HepG2 (cell line): ENCODE measurements around the gene ZNF548. TPM values are rescaled to one million over a fixed set of nuclear protein-coding genes. Genes with fewer than 3 reads are reported as not detected.

Source experiments
- ATAC-seq: fragments of 200-7000 bp; cut with Tn5 transposase; 3 replicates; pipeline ENCODE4 v1.9.1; 2020; ENCODE audit warnings: mild to moderate bottlenecking, moderate library complexity
- BruUV-seq: library from RNA; stranded (reverse); fragments of 400-500 nt; replicated peaks from 2 replicates; lab custom pipeline; 2021; lab: Mats Ljungman, UMichigan
- CTCF ChIA-PET: fragments of 300-600 bp; formaldehyde crosslinking; extraction: SDS; loops from one replicate; lab custom pipeline; 2021; ENCODE audit warnings: low total read pairs, inconsistent platforms, low intra/inter-chr PET ratio; lab: Yijun Ruan, JAX
- POLR2A ChIA-PET: fragments of 350-600 bp; sonication (Branson Sonifier 250); formaldehyde crosslinking; loops from one replicate; lab custom pipeline; 2020; ENCODE audit warnings: antibody characterized with exemption, inconsistent platforms; lab: Yijun Ruan, JAX
- DNase-seq: peaks from one replicate; pipeline ENCODE4 v3.0.0-alpha.2; 2015; ENCODE audit warnings: low spot score
- FAIRE-seq: peaks from 3 replicates; lab custom pipeline; 2011; peaks lifted over from hg19 to GRCh38; lab: Jason Lieb, UNC
- H2AFZ ChIP-seq: one replicate; pipeline ENCODE4 v1.6.1; 2011; ENCODE audit warnings: low read length, inconsistent platforms
- H3K27ac ChIP-seq: fragments of 300-600 bp; 3 replicates; pipeline ENCODE4 v1.8.0; 2011; ENCODE audit warnings: mixed run types, mild to moderate bottlenecking, mixed read lengths, low read length, inconsistent platforms; ENCODE audit not compliant: insufficient read depth; ENCODE audit errors: extremely low read length
- H3K27me3 ChIP-seq, 2 experiments: fragments of 200-600 bp in 1 of 2; 2 replicates in 1 of 2; 3 replicates in 1 of 2; pipeline versions ENCODE4 v1.6.0 to v1.8.0; 2011; ENCODE audit warnings: low read length in 2 of 2, mild to moderate bottlenecking in 2 of 2, moderate library complexity in 2 of 2, inconsistent platforms in 1 of 2; ENCODE audit not compliant: insufficient read depth in 2 of 2, control insufficient read depth in 1 of 2
- H3K36me3 ChIP-seq, 2 experiments: fragments of 200-600 bp in 1 of 2; replicated peaks in 1 of 2; 2 replicates in 1 of 2; 3 replicates in 1 of 2; pipeline versions ENCODE4 v1.5.1 to v1.8.0; 2011; ENCODE audit warnings: low read length in 2 of 2, inconsistent platforms in 1 of 2; ENCODE audit not compliant: insufficient read depth in 2 of 2, control insufficient read depth in 1 of 2
- H3K4me1 ChIP-seq: 2 replicates; pipeline ENCODE4 v1.5.1; 2012; ENCODE audit warnings: low read length, inconsistent platforms; ENCODE audit not compliant: insufficient read depth
- H3K4me2 ChIP-seq: 2 replicates; pipeline ENCODE4 v1.6.0; 2011; ENCODE audit warnings: low read depth, low read length, inconsistent platforms
- H3K4me3 ChIP-seq, 3 experiments: fragments of 200-600 bp in 1 of 3; sonication (generic), shearing (Covaris generic) in 1 of 3; replicated peaks in 1 of 3; 2 replicates each; pipeline ENCODE4 v1.5.1; 2011 to 2016; ENCODE audit warnings: low read length in 3 of 3, inconsistent platforms in 2 of 3, low read depth in 2 of 3, mild to moderate bottlenecking in 2 of 3, control low read depth in 1 of 3, mixed read lengths in 1 of 3; ENCODE audit not compliant: insufficient read depth in 1 of 3
- H3K79me2 ChIP-seq: one replicate; pipeline ENCODE4 v1.6.1; 2011; ENCODE audit warnings: low read length, inconsistent platforms; ENCODE audit not compliant: insufficient read depth
- H3K9ac ChIP-seq: 2 replicates; pipeline ENCODE4 v1.6.0; 2011; ENCODE audit warnings: mild to moderate bottlenecking, low read depth, low read length, inconsistent platforms; ENCODE audit not compliant: insufficient read depth
- H3K9me3 ChIP-seq: 2 replicates; pipeline ENCODE4 v1.5.1; 2012; ENCODE audit warnings: mild to moderate bottlenecking, low read length
- H4K20me1 ChIP-seq: 2 replicates; pipeline ENCODE4 v1.6.0; 2011; ENCODE audit warnings: inconsistent platforms, mild to moderate bottlenecking, low read length, moderate library complexity; ENCODE audit not compliant: insufficient read depth
- ATF1 ChIP-seq: IDR thresholded peaks from 2 replicates; pipeline ENCODE4 v1.6.1; 2016; ENCODE audit warnings: mild to moderate bottlenecking, control low read depth
- KAT8 ChIP-seq: IDR thresholded peaks from 2 replicates; pipeline ENCODE4 v1.6.1; 2016; ENCODE audit warnings: missing genetic modification reagents, missing compliant biosample characterization
- RARG ChIP-seq: sonication (generic); formaldehyde crosslinking; IDR thresholded peaks from 2 replicates; pipeline ENCODE4 v1.4.0; 2020; ENCODE audit warnings: low read depth, mild to moderate bottlenecking, missing genetic modification reagents
- REPIN1 ChIP-seq: sonication (generic); formaldehyde crosslinking; IDR thresholded peaks from 2 replicates; pipeline ENCODE4 v1.8.0; 2022; ENCODE audit warnings: missing genetic modification reagents, low read depth, mild to moderate bottlenecking, borderline replicate concordance
- YEATS4 ChIP-seq: sonication (generic); formaldehyde crosslinking; IDR thresholded peaks from 2 replicates; pipeline ENCODE4 v1.4.0; 2020; ENCODE audit warnings: missing genetic modification reagents, borderline replicate concordance
- ZBTB26 ChIP-seq: IDR thresholded peaks from 2 replicates; pipeline ENCODE4 v1.6.1; 2016; ENCODE audit warnings: missing compliant biosample characterization, missing genetic modification reagents, borderline replicate concordance
- ZNF225 ChIP-seq: sonication (generic); formaldehyde crosslinking; IDR thresholded peaks from 2 replicates; pipeline ENCODE4 v1.4.0; 2020; ENCODE audit warnings: mild to moderate bottlenecking, missing genetic modification reagents
- ZNF329 ChIP-seq: sonication (generic); formaldehyde crosslinking; IDR thresholded peaks from 2 replicates; pipeline ENCODE4 v1.9.0; 2021; ENCODE audit warnings: low read depth, mild to moderate bottlenecking, missing genetic modification reagents
- ZNF564 ChIP-seq: sonication (generic); formaldehyde crosslinking; IDR thresholded peaks from 2 replicates; pipeline ENCODE4 v1.8.1; 2023; ENCODE audit warnings: mild to moderate bottlenecking, missing genetic modification reagents
- ZNF792 ChIP-seq: IDR thresholded peaks from 2 replicates; pipeline ENCODE4 v1.6.1; 2016
- WGBS: methylation state at CpG from one replicate; pipeline ENCODE4 v1.1.6; 2017; ENCODE audit warnings: low lambda C conversion rate; 5-methylcytosine and 5-hydroxymethylcytosine counted together
- in situ Hi-C: cut with HindIII; loops from 2 replicates; pipeline ENCODE4 v1.10.0; 2017; ENCODE audit warnings: low pct_unique_long_range_greater_than_20kb; ENCODE audit not compliant: extremely low pct_ligation_motif_present
- intact Hi-C: fragments of 100-400 bp; cut with micrococcal nuclease; formaldehyde crosslinking; loops from one replicate; pipeline ENCODE4 v1.10.0; 2022; ENCODE audit not compliant: unreplicated experiment
- polyA plus RNA-seq, 8 experiments: library from polyadenylated mRNA; depleted of rRNA in 3 of 8; stranded (reverse) in 7 of 8; unstranded in 1 of 8; fragments of >200 nt; fragmentation: Illumina TruSeq in 4 of 8; extraction: Trizol in 4 of 8; gene quantifications; 2 replicates each; pipeline versions ENCODE4 v1.2.1 to v1.2.3, GENCODE V29; 2011 to 2016; ENCODE audit warnings: low read depth in 4 of 8, missing spikeins in 1 of 8, mixed read lengths in 1 of 8; ENCODE audit not compliant: insufficient read depth in 1 of 8
- total RNA-seq, 5 experiments: library from RNA; depleted of rRNA; stranded (reverse); fragments of >200 nt; fragmentation: Illumina TruSeq; extraction: Trizol; gene quantifications; 2 replicates each; pipeline ENCODE4 v1.2.3, GENCODE V29; 2016; ENCODE audit warnings: low read depth in 1 of 5
- TF ChIP-seq, protein P1 (sequence below): sonication (generic); formaldehyde crosslinking; IDR thresholded peaks from 2 replicates; pipeline ENCODE4 v1.8.0; 2023; ENCODE audit warnings: mild to moderate bottlenecking, missing genetic modification reagents
- TF ChIP-seq, protein P2 (sequence below): sonication (generic); formaldehyde crosslinking; IDR thresholded peaks from 2 replicates; pipeline ENCODE4 v1.4.0; 2020; ENCODE audit warnings: missing genetic modification reagents, borderline replicate concordance
- TF ChIP-seq, protein P3 (sequence below): IDR thresholded peaks from 2 replicates; pipeline ENCODE4 v1.6.1; 2018; ENCODE audit warnings: missing genetic modification reagents, mild to moderate bottlenecking, missing compliant biosample characterization

ZNF548 gene
- total and polyA plus RNA-seq, 2 of the 13 experiments (the other 11 are each of a cell fraction or from before 2014, with no cell fraction given): 19.6 to 24.9 TPM

GRCh38 chr19:57362997-57363687, 26.5 kb upstream of the ZNF548 start, which contains the start of the genes TRAPPC2B and ZNF547:
Gene TRAPPC2B, plus strand, starts transcription at chr19:57363551. Its CDS starts 1,283 bp downstream, at chr19:57364834.
Gene ZNF547, plus strand, starts transcription at chr19:57363551. Its CDS starts 5,005 bp downstream, at chr19:57368556.
- intact Hi-C loops: loop anchor here (1.0 to 5.0 kb wide), 5 partner anchors 26 to 252 kb away; partner anchors contain the start of genes ZNF134, ZNF460, ZNF543 and ZNF548
- POLR2A ChIA-PET: interaction anchor here (0.8 to 1.8 kb wide), 5 partner anchors 12 to 87 kb away, joined by 3 to 21 read pairs (median 4); partner anchors contain the start of genes ZNF304, ZNF548 and ZNF749
- CTCF ChIA-PET: no interaction called here
- TF ChIP-seq KAT8 (CRISPR knock-in tag) (peak; percentile 98), ATF1 (CRISPR knock-in tag) (peak; percentile 98), ZBTB26 (CRISPR knock-in tag) (peak; percentile 96), REPIN1 (CRISPR knock-in tag) (no peak; the same call in 1 of the 2 replicates), ZNF329 (CRISPR knock-in tag) (no peak), ZNF792 (CRISPR knock-in tag) (0 out of 2 replicates have a peak, but pooled peaks have one; percentile 44), ZNF564 (CRISPR knock-in tag) (0 out of 2 replicates have a peak, but pooled peaks have one; percentile 43), RARG (CRISPR knock-in tag) (no peak), ZNF225 (CRISPR knock-in tag) (no peak), YEATS4 (CRISPR knock-in tag) (peak; percentile 68; the same call in 1 of the 2 replicates)
- TF ChIP-seq, protein P1, sequence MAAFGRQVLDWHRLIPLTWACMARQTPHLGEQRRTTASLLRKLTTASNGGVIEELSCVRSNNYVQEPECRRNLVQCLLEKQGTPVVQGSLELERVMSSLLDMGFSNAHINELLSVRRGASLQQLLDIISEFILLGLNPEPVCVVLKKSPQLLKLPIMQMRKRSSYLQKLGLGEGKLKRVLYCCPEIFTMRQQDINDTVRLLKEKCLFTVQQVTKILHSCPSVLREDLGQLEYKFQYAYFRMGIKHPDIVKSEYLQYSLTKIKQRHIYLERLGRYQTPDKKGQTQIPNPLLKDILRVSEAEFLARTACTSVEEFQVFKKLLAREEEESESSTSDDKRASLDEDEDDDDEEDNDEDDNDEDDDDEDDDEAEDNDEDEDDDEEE (CRISPR knock-in tag): no peak
- TF ChIP-seq, protein P2, sequence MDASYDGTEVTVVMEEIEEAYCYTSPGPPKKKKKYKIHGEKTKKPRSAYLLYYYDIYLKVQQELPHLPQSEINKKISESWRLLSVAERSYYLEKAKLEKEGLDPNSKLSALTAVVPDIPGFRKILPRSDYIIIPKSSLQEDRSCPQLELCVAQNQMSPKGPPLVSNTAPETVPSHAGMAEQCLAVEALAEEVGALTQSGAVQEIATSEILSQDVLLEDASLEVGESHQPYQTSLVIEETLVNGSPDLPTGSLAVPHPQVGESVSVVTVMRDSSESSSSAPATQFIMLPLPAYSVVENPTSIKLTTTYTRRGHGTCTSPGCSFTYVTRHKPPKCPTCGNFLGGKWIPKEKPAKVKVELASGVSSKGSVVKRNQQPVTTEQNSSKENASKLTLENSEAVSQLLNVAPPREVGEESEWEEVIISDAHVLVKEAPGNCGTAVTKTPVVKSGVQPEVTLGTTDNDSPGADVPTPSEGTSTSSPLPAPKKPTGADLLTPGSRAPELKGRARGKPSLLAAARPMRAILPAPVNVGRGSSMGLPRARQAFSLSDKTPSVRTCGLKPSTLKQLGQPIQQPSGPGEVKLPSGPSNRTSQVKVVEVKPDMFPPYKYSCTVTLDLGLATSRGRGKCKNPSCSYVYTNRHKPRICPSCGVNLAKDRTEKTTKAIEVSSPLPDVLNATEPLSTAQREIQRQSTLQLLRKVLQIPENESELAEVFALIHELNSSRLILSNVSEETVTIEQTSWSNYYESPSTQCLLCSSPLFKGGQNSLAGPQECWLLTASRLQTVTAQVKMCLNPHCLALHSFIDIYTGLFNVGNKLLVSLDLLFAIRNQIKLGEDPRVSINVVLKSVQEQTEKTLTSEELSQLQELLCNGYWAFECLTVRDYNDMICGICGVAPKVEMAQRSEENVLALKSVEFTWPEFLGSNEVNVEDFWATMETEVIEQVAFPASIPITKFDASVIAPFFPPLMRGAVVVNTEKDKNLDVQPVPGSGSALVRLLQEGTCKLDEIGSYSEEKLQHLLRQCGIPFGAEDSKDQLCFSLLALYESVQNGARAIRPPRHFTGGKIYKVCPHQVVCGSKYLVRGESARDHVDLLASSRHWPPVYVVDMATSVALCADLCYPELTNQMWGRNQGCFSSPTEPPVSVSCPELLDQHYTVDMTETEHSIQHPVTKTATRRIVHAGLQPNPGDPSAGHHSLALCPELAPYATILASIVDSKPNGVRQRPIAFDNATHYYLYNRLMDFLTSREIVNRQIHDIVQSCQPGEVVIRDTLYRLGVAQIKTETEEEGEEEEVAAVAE (CRISPR knock-in tag): peak; percentile 95; the same call in 1 of the 2 replicates
- TF ChIP-seq, protein P3, sequence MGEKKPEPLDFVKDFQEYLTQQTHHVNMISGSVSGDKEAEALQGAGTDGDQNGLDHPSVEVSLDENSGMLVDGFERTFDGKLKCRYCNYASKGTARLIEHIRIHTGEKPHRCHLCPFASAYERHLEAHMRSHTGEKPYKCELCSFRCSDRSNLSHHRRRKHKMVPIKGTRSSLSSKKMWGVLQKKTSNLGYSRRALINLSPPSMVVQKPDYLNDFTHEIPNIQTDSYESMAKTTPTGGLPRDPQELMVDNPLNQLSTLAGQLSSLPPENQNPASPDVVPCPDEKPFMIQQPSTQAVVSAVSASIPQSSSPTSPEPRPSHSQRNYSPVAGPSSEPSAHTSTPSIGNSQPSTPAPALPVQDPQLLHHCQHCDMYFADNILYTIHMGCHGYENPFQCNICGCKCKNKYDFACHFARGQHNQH: peak; percentile 46; the same call in 1 of the 2 replicates

More at GRCh38 chr19:57362997-57363687, 26.5 kb upstream of the ZNF548 start, which contains the start of the genes TRAPPC2B and ZNF547:
- in situ Hi-C loops: no loop called here
- Histone ChIP-seq H3K4me2 (peak within 1 kb of the TSS; percentile 80), H4K20me1 (no peaks in the 10 kb centered on the region; the same call in 1 of the 2 replicates), H3K36me3 (peaks cover 0 to 9% of the 10 kb centered on the region in 2 experiments; a peak in 2 of 5 replicates), H3K4me3 (peak within 1 kb of the TSS; percentile 75 to 85 (median 77)), H2AFZ (peak within 1 kb of the TSS; percentile 92), H3K27me3 (no peaks in the 10 kb centered on the region), H3K79me2 (peaks cover 8% of the 10 kb centered on the region), H3K9ac (peak within 1 kb of the TSS; percentile 88), H3K27ac (peak within 1 kb of the TSS; percentile 82), H3K9me3 (no peaks in the 10 kb centered on the region), H3K4me1 (peaks cover 13% of the 10 kb centered on the region; the same call in 1 of the 2 replicates)
- ATAC-seq: peak; percentile 99
- DNase-seq: peak; percentile 99
- 7% methylated on average over 19 of the region's 47 CpGs for WGBS
- peak; percentile 100 for FAIRE-seq
- no TSS peak for BruUV-seq
